ENCODE measurements around the gene CDKN2AIP. TPM values are rescaled to one million over a fixed set of nuclear protein-coding genes. Genes with fewer than 3 reads are reported as not detected.
"Not testable (repeated sequence)": the region's sequence is repeated elsewhere in the genome, so short reads cannot be mapped to it uniquely, and the experiment has no call there.

CDKN2AIP gene
- total and polyA plus RNA-seq, 4 donors: 7.2 to 15.1 (median 11.0) TPM

DNA sequence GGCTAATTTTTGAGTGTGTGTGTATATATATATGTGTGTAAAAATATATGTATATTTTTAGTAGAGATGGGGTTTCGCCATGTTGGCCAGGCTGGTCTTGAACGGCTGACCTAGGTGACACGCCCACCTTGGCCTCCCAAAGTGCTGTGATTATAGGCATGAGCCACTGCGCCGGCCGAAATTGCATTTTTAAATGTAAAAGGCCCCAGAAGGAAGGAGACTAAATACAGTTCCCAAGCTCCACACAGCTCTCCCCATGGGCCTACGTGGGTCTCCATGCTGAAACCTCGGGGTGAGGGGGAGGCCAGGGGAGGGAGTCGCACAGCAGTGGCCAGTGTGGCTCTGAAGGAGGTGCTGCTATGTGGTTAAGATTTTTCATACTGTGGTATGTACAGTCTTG lies 12.8 kb upstream of the CDKN2AIP start:
- H3K9ac ChIP-seq (ENCODE audit: low read depth in 1 of 2, low read length in 2 of 2): no peak overlapping the region
- TF ChIP-seq RAD21 (IDR thresholded peaks at IDR 0.05) (no peak), JUND (IDR thresholded peaks at IDR 0.05) (no peak), FOXA1 (IDR thresholded peaks at IDR 0.05) (no peak), NR2F2 (IDR thresholded peaks at IDR 0.05) (no peak), TAF1 (conservative IDR thresholded peaks at IDR 0.05) (no peak), FOXA2 (IDR thresholded peaks at IDR 0.05) (no peak), RXRA (IDR thresholded peaks at IDR 0.05) (no peak), EGR1 (IDR thresholded peaks at IDR 0.05; ENCODE audit: low read depth in 2 of 2) (no peak), HNF4A (conservative IDR thresholded peaks at IDR 0.05) (no peak), SP1 (IDR thresholded peaks at IDR 0.05) (no peak), GABPA (IDR thresholded peaks at IDR 0.05 in 1 of 2, conservative IDR thresholded peaks at IDR 0.05 in 1 of 2) (no peak), HNF4G (IDR thresholded peaks at IDR 0.05) (no peak), YY1 (IDR thresholded peaks at IDR 0.05) (no peak)
- TF ChIP-seq, protein P1, sequence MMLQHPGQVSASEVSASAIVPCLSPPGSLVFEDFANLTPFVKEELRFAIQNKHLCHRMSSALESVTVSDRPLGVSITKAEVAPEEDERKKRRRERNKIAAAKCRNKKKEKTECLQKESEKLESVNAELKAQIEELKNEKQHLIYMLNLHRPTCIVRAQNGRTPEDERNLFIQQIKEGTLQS (IDR thresholded peaks at IDR 0.05): no peak
- TF ChIP-seq, protein P2, sequence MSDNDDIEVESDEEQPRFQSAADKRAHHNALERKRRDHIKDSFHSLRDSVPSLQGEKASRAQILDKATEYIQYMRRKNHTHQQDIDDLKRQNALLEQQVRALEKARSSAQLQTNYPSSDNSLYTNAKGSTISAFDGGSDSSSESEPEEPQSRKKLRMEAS (IDR thresholded peaks at IDR 0.05): no peak
- TF ChIP-seq, protein P3, sequence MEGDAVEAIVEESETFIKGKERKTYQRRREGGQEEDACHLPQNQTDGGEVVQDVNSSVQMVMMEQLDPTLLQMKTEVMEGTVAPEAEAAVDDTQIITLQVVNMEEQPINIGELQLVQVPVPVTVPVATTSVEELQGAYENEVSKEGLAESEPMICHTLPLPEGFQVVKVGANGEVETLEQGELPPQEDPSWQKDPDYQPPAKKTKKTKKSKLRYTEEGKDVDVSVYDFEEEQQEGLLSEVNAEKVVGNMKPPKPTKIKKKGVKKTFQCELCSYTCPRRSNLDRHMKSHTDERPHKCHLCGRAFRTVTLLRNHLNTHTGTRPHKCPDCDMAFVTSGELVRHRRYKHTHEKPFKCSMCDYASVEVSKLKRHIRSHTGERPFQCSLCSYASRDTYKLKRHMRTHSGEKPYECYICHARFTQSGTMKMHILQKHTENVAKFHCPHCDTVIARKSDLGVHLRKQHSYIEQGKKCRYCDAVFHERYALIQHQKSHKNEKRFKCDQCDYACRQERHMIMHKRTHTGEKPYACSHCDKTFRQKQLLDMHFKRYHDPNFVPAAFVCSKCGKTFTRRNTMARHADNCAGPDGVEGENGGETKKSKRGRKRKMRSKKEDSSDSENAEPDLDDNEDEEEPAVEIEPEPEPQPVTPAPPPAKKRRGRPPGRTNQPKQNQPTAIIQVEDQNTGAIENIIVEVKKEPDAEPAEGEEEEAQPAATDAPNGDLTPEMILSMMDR (IDR thresholded peaks at IDR 0.05; ENCODE audit: low read depth, low read length, missing input control): no peak
- TF ChIP-seq, protein P4, sequence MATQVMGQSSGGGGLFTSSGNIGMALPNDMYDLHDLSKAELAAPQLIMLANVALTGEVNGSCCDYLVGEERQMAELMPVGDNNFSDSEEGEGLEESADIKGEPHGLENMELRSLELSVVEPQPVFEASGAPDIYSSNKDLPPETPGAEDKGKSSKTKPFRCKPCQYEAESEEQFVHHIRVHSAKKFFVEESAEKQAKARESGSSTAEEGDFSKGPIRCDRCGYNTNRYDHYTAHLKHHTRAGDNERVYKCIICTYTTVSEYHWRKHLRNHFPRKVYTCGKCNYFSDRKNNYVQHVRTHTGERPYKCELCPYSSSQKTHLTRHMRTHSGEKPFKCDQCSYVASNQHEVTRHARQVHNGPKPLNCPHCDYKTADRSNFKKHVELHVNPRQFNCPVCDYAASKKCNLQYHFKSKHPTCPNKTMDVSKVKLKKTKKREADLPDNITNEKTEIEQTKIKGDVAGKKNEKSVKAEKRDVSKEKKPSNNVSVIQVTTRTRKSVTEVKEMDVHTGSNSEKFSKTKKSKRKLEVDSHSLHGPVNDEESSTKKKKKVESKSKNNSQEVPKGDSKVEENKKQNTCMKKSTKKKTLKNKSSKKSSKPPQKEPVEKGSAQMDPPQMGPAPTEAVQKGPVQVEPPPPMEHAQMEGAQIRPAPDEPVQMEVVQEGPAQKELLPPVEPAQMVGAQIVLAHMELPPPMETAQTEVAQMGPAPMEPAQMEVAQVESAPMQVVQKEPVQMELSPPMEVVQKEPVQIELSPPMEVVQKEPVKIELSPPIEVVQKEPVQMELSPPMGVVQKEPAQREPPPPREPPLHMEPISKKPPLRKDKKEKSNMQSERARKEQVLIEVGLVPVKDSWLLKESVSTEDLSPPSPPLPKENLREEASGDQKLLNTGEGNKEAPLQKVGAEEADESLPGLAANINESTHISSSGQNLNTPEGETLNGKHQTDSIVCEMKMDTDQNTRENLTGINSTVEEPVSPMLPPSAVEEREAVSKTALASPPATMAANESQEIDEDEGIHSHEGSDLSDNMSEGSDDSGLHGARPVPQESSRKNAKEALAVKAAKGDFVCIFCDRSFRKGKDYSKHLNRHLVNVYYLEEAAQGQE (IDR thresholded peaks at IDR 0.05): no peak
- TF ChIP-seq, protein P5, sequence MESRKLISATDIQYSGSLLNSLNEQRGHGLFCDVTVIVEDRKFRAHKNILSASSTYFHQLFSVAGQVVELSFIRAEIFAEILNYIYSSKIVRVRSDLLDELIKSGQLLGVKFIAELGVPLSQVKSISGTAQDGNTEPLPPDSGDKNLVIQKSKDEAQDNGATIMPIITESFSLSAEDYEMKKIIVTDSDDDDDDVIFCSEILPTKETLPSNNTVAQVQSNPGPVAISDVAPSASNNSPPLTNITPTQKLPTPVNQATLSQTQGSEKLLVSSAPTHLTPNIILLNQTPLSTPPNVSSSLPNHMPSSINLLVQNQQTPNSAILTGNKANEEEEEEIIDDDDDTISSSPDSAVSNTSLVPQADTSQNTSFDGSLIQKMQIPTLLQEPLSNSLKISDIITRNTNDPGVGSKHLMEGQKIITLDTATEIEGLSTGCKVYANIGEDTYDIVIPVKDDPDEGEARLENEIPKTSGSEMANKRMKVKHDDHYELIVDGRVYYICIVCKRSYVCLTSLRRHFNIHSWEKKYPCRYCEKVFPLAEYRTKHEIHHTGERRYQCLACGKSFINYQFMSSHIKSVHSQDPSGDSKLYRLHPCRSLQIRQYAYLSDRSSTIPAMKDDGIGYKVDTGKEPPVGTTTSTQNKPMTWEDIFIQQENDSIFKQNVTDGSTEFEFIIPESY (IDR thresholded peaks at IDR 0.05): no peak
- no peak overlapping the region for H3K27ac ChIP-seq (ENCODE audit: low read depth in 1 of 2, low read length in 2 of 2)
- H3K9me3 ChIP-seq (ENCODE audit: control insufficient read depth in 4 of 4, low read length in 3 of 4): no peaks in the 10 kb centered on the region
- no peaks in the 10 kb centered on the region for H3K4me1 ChIP-seq (ENCODE audit: control insufficient read depth in 4 of 4, insufficient read depth in 4 of 4, low read length in 3 of 4)
- no peaks in the 10 kb centered on the region for H3K36me3 ChIP-seq (ENCODE audit: control insufficient read depth in 4 of 4, insufficient read depth in 3 of 4, low read depth in 1 of 4, low read length in 3 of 4)
- H3K27me3 ChIP-seq (ENCODE audit: control insufficient read depth in 4 of 4, insufficient read depth in 4 of 4, low read length in 3 of 4): no peaks in the 10 kb centered on the region
- H3K4me3 ChIP-seq (ENCODE audit: low read depth in 1 of 3, low read length in 3 of 3): no peak overlapping the region
- no peak for DNase-seq (ENCODE audit: low spot score)
- WGBS: 97% methylated on average over 9 of the region's 9 CpGs

DNA sequence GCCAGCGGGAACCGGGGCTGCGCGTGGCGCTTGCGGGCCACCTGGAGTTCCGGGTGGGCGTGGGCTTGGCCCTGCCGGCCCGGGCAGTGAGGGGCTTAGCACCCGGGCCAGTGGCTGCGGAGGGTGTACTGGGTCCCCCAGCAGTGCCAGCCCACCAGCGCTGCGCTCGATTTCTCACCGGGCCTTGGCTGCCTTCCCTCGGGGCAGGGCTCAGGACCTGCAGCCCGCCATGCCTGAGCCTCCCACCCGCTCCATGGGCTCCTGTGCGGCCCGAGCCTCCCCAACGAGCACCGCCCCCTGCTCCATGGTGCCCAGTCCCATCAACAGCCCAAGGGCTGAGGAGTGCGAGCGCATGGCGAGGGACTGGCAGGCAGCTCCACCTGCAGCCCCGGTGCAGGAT lies 11.3 kb upstream of the CDKN2AIP start:
- H3K27ac ChIP-seq (ENCODE audit: low read depth in 1 of 2, low read length in 2 of 2); H3K4me3 ChIP-seq (ENCODE audit: low read depth in 1 of 3, low read length in 3 of 3); H3K36me3 ChIP-seq (ENCODE audit: control insufficient read depth in 4 of 4, insufficient read depth in 3 of 4, low read depth in 1 of 4, low read length in 3 of 4); H3K9me3 ChIP-seq (ENCODE audit: control insufficient read depth in 4 of 4, low read length in 3 of 4); H3K27me3 ChIP-seq (ENCODE audit: control insufficient read depth in 4 of 4, insufficient read depth in 4 of 4, low read length in 3 of 4); H3K9ac ChIP-seq (ENCODE audit: low read depth in 1 of 2, low read length in 2 of 2); H3K4me1 ChIP-seq (ENCODE audit: control insufficient read depth in 4 of 4, insufficient read depth in 4 of 4, low read length in 3 of 4); DNase-seq (ENCODE audit: low spot score): not testable (repeated sequence)
- WGBS: 87% methylated on average over 26 of the region's 27 CpGs
